ENCODE data around the gene FBF1. TPM values are rescaled to one million over a fixed set of nuclear protein-coding genes. Genes with fewer than 3 reads are reported as not detected.
"Not testable (repeated sequence)": the region's sequence is repeated elsewhere in the genome, so short reads cannot be mapped to it uniquely, and the experiment has no call there.

Gene FBF1, protein sequence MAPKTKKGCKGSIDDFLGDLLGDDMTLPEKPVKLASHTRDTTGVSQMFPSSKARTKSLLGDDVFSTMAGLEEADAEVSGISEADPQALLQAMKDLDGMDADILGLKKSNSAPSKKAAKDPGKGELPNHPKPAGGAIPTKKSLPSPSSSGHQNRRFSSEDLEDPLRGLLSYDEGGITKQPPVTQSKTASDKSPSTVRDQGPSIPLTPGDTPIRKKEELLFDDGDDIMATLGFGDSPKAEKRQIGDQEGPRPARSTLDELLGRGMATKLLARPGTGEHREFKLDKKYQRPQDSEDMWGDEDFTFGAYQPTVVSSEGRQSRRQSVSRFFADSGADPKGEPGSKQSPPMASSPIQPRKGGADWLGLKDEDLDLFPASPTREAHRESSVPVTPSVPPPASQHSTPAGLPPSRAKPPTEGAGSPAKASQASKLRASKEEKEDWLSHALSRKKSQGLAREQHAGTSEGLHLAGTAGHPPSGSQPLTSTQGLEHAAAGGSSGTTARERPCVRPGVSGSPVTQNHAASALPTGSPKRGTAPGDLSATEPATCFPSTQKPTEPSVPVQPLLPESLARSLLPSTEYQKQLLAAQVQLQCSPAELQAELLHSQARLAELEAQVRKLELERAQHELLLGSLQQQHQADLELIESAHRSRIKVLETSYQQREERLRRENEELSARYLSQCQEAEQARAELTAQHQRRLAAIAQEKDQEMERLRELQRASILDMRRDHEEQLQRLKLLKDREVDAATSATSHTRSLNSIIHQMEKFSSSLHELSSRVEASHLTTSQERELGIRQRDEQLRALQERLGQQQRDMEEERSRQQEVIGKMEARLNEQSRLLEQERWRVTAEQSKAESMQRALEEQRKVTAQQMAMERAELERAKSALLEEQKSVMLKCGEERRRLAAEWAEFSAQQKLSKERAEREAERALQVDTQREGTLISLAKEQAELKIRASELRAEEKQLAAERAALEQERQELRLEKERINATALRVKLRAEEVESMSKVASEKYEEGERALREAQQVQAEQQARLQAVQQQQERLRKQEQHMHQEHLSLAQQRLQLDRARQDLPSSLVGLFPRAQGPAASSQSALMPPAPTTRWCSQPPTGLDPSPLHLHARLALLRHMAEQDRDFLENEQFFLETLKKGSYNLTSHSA
- 6.8 TPM for polyA plus RNA-seq (ENCODE audit: insufficient read length)

DNA sequence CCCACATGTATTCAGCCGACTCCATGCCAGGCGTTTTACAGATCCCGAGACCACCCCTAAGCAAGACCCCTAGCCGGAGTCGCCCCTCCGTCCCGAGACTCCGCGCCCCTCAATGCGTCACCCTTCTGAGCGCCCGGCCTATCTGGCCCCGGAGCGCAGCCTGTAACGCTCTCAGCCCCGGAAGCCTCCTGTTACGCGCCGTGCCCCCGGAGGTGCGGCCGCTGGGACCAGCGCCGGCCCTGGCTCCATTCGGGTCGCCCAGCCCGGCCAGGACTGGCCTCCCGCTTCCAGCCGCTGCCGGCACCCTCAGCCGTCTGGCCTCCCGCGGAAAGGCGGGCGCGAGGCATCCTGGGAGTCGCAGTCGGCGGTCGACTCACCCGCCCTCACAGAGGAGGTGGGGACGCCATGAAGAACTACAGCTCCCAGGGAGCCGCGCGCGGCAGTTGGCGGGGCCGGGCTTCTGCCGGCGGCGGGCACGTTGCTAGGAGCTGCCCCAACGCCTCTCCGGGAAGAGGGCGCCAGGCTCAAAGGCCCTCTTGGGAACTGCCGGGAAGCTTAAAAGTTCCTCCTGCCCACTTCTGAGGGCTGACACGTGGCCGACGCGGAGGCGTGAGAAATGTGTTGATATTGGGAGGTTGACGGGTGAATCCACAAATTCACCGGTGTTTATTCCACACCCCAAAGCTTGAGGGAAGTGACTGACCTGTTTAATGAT, at the start of gene FBF1:
FBF1 (minus strand) TSS at position 316 of the 715 bp plus-strand sequence. CDS start 2,893 bp downstream, outside the sequence.
- DNase-seq, result peak; percentile 92

DNA sequence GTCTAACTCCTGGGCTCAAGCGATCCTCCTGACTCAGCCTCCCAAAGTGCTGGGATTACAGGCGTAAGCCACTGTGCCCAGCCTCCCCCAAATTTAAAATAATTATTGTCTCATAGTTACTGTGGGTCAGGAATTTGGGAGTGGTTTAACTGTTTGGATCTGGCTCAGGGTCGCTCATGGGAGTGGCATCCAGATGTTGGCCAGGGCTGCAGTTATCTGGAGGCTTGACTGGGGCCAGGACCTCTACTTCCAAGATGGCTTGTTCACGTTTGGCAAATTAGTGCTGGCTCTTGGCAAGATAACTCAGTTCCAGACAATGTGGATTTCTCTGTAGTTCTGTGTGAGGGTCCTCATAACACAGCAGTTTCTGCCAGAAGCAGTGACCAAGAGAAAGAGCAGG, 46.2 kb upstream of the FBF1 start:
- no peak for DNase-seq

- no peak for DNase-seq
These were observed 45.1 kb upstream of the FBF1 start for GRCh38 chr17:75985986-75986385.

- DNase-seq, result no peak
These were observed 42.8 kb upstream of the FBF1 start for GRCh38 chr17:75983501-75984181.

DNA sequence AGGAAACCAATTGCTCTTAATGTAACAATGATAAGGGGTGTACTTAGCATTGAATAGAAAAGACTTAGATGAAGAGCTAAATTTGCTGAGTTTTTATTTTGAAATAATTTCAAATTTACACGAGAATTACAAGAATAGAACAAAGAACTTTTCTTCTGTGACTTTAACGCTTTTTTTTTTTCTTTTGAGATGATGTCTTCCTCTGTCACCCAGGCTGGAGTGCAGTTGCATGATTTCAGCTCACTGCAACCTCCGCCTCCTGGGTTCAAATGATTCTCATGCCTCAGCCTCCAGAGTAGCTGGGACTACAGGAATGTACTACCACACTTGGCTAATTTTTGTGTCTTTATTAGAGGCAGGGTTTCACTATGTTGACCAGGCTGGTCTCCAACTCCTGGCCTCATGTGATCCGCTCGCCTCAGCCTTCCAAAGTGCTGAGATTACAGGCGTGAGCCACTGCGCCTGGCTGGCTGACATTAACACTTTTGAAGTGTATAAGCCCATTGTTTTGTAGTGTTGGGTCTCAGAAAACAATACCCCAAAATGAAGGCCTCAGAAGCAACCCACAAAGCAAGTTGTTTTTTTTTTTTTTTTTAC, 40.3 kb upstream of the FBF1 start:
- no peak for DNase-seq

DNA sequence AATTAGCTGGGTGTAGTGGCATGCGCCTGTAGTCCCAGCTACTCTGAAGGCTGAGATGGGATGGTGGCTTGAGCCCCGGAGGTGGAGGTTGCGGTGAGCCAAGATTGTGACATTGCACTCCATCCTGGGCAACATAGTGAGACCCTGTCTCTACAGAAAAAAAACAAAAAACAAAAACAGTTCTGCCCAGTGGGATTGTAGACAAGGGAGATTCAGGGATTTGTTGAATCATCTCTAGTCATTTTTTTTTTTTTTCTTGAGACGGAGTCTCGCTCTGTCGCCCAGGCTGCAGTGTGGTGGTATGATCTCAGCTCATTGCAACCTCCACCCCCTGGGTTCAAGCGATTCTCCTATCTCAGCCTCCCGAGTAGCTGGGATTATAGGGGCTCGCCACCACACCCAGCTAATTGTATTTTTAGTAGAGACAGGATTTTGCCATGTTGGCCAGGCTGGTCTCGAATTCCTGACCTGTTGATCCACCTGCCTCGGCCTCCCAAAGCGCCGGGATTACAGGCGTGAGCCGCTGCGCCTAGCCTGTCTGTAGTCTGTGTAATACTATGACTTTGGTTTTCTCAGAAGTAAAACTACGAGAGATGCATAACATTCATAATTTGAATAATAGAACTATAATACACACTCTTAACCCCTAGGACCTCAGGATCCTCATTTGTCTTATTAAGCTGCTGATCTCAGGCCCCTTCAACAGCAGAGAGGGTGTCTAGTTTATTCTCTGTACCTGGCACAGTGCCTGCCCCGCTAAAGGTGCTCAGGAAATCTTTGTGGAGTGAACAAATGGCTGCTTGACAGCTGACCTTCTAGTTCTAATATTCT, 39.6 kb upstream of the FBF1 start:
- DNase-seq, result no peak

DNA sequence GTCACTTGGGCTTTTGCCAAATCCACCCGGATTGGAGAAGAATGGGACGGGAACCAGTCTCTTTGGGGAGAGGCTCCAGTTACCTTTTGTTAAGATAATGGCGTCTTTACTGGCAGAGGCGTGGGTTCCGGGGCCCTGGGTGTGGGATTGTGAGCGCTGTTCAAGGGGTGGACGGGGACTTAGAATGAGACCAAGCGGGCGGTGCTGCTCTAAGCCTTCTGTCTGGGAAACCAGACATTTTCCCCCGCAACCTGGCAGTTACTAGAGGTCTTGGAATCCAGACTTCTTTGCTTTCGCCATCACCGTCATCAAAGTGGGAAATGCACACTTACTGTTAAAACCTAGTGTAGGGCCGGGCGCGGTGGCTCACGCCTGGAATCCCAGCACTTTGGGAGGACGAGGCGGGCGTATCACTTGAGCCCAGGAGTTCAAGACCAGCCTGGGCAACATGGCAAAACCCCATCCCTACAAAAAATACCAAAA, 38.9 kb upstream of the FBF1 start:
- DNase-seq, result no peak

DNA sequence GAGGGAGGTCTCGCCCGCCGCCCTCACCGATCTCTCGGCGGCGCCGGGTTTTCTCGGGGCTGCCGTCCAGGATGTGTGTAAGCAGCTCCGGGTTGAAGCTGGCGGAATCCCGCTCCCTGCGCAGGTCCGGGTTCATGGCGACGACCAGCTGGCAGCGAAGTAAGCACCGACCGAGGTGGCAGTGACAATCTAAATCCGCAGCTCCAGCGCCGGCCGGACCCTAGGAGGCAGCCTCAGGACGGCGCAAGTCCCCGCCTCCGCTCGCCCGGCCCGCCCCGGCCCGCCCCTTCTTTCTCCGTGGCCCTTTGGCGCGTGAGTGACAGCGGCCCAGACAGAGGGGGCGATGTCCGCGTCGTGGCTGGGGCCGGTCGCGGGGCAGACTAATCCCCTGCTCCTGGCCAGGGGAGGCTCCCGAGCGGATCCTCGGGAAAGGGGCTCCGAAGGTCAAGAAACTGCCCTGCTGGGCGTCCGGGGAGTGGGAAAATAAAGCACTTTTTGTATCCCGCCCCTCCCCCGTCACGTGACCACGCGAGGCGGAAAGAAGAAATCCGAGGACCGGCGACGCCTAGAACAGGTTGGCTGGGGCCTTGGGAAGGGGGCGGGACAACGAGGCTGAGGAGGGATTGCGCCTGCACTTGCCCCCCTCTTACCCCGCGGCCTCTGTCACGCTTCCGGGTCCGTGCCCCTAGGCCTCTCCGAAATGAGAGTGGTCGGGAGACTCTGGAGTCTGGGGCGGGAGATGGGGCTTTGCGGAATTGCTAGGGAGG, 38.3 kb upstream of the FBF1 start, which contains the start of the genes ACOX1 and TEN1:
ACOX1 (minus strand) TSS at position 229 of the 767 bp plus-strand sequence; CDS start at position 136, 93 bp downstream.
TEN1 (plus strand) TSS at position 303 of the 767 bp plus-strand sequence. CDS start 6,953 bp downstream, outside the sequence.
- DNase-seq, result peak; percentile 98

GRCh38 chr17:75976175-75976848, 35.5 kb upstream of the FBF1 start:
- DNase-seq, result no peak

GRCh38 chr17:75975757-75976174, 34.9 kb upstream of the FBF1 start:
- DNase-seq, result no peak

DNA sequence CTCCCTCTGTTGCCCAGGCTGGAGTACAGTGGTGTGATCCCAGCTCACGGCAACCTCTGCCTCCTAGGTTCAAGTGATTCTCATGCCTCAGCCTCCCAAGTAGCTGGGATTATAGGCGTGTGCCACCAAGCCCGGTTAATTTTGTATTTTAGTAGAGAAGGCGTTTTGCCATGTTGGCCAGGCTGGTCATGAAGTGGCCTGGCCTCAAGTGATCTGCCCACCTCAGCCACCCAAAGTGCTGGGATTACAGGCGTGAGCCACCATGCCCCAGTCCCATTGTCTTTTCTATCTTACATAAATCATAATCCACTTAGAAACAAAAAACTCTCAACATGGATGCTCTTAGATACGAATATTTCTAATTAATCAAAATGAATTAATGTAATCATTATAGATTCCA, 34.3 kb upstream of the FBF1 start:
- DNase-seq, result not testable (repeated sequence)

DNA sequence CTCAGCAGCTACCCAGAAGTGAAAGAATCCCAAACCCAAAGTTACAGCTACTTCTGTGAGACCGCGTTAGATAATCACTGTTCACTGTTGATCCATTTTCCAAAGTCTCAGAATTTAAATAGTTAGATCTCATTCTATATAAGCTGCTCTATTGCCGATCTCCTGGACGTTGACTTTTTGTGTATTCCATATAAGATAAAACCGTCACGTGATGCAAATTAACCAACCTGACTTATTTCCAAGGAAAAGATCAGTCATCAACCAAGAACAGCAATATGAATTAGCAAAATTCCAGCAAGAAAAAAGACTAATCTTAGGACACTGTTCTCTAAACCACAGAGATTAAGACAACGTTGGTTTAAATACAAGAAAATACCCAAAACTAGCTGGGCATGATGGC, 29.8 kb upstream of the FBF1 start:
- no peak for DNase-seq

- no peak for DNase-seq
These were observed 29.2 kb upstream of the FBF1 start for GRCh38 chr17:75970011-75970523.

DNA sequence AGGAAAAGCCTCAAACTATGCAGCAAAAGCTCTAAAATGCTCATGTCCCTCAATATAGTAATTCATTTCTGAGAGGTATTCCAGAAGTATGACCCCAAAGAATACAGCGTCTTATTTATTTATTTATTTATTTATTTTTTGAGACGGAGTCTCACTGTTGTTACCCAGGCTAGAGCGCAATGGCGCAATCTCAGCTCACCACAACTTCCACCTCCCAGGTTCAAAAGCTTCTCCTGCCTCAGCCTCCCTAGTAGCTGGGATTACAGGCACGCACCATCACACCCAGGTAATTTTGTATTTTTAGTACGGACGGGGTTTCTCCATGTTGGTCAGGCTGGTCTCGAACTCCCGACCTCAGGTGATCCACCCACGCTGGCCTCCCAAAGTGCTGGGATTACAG, 28.2 kb upstream of the FBF1 start:
- DNase-seq, result not testable (repeated sequence)

DNA sequence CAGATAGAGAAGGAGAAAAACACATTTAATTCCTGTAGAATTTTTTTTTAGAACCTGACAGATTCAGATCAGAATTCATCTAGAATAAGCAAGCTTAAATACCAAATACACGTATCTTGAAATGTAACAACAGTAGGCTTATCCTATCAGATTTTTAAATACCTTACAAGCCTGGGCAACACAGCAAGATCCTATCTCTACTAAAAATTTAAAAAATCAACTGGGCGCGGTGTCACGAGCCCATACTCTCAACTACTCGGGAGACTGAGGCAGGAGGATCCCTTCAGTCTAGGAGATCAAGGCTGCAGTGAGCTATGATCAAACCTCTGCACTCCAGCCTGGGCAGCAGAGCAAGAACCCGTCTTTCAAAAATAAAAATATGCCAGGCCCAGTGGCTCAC, 24.6 kb upstream of the FBF1 start:
- no peak for DNase-seq

DNA sequence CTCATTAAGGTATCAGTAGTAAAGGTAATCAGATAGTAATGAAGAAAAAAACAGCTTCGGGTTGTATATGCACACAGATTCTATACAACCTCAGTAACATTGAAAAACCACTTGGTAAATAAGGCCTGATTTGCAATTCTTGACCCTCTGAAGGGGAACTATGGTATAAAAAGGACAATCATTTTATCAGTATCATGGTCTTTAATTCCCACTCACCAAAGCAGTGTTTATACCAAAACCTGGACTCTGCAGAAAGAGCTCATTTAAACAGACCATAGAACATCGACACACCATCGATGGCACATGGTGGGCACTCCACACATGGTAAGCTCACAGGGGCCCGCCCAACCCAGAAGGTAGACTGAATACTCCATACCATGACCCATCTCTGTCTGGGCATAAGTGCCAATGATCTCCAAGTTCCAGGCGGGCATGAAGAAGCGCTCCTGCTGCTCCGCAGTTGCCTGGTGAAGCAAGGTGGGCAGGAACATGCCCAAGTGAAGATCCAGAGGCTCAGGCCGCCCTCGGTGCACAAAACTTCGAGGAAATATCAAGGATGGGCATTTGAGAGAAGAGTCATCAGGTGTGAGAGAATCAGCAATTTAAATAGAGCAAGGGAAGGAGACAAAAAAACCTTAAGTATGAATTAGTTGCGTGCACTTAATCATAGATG, 19.1 kb upstream of the FBF1 start:
- no peak for DNase-seq

DNA sequence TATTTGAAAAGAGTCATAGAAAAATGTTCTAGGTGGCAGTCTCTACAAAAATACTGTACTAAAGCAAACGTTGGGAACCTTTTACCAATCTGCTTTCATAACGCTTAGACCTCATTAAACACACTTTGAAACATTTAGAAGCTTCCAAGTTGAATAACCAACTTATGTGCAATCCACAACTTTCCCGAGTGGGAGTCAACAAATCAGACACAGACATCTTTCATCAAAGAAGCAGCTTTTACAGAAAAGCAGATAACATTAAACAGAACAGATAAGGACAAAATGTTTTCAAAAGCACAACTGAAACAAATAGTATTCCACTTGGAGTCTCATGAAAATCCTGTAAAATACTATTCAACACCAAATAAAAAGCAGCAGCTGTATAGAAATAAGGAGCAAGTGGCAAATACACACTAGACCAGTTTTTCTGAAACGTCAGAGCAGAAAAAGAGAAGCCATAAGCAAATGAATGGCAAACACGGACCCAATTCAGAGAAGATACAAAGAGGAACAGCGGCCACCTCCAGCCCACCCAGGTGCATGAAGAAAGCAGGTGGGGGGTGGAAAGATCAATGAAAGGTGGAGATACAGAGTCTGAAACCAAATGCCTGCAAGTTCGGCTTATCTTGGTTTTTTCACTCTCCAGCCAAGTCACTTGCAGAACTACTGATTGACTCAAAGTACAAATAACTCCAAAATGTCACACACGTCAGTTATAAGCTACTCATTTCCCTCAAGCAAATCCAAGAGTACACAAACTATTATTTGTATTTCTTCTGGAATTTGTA, 18.4 kb upstream of the FBF1 start:
- DNase-seq, result no peak
